Anterior cingulate cortex (tissue), 58 donors: ENCODE results near the gene CAMK2A.
A peak's percentile ranks its signal among the peaks of the same experiment; 100 is the strongest.

Source experiments
- DNase-seq, 58 donors: peaks; one replicate each; lab custom pipeline; 2025; lab: John Stamatoyannopoulos, UW

Gene CAMK2A

DNA sequence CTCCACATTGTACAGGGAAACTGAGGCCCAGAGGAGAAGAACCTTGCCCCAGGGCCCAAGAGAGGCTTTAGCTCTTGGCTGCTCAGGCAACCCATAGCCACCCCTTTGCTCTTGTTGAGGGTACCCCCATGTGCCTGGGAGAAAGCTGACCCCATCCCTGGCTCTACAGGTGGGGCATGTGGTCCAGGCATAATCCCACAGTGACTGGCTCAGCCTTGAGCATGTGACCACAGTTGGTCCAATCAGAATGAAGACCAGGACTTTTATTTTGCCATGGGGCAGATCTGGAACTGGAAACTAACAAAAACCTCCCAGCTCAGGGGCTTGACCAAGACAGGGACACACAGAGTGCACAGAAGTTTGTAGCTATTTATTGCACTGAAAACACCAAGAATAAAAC, 70.4 kb downstream of the CAMK2A start:
- no peak for DNase-seq

DNA sequence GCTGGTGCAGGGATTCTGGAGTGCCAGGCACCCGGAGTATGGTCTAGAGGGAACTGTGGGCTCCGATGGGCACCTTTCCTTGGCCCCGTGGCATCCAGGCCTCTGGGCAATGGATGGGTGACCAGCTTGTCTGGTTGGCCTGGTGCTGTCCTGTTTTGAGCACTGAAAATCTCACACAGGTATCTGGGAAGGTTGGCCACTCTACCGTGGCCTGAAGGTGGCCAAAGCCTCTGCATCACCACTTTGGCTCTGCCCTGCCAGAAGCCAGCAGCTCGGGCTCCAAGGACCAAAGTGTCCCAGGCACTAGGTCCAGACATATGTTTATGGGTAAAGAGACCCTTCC, 70.9 kb downstream of the CAMK2A start:
- DNase-seq, result no peak

DNA sequence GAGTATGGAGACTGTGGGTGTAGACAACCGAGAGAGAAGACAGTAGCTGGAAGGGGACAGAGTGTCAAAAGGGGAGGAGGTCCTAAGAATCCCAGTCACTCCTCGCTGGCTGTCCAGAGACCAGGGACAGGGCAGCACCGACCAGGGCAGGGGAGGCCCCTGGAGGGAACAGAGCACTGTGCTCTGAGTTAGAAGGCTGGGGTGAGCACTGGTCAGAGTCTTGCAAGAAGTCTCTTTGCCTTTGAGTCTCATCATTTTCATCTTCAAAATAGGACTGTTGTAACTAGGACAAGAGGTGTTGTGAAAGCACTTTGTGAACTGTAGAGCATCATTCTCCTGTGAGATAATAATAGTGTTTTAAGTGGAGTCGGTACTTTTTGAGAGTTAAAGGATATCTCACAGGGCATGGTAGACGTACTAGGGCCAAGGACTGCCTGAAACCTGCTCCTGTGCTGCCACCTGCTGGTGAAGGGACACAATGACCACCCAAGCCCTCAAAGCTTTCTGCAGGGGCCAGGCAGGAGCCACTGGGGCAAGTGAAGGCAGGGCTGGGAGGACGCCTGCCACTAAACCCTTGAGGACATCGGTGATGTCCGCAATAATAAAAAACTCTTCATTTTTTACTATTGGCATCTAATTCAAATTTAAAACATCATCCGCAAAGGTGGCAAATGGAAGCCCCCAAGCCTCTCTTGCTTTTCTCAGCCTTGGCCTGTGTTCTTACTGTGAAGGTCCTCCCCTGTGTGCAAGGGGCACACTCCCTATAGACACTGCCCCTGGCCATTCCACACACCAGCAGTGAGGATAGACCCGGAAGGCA, 71.5 kb downstream of the CAMK2A start:
- peak in 56 of 58 donors; percentile 7 to 88 (median 68) for DNase-seq

DNA sequence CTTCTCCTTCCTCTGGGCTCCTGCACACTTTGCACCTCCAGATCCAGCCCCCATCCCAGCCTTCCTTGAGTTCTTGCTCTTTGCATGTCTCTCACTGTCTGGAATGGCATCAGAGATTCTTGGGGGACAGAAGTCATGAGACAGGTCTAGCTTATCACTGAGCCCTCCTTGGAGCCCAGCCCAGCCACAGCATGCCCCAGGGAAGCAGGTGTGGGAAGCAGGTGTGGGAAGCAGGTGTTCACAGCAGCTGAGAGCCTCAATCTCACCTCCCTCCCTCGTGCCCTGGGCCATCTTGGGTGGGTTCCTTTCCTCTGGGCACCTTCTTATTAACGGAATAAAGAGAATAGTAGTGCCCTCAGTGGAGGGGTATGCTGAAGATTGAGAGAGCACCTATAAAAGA, 72.5 kb downstream of the CAMK2A start:
- no peak for DNase-seq

DNA sequence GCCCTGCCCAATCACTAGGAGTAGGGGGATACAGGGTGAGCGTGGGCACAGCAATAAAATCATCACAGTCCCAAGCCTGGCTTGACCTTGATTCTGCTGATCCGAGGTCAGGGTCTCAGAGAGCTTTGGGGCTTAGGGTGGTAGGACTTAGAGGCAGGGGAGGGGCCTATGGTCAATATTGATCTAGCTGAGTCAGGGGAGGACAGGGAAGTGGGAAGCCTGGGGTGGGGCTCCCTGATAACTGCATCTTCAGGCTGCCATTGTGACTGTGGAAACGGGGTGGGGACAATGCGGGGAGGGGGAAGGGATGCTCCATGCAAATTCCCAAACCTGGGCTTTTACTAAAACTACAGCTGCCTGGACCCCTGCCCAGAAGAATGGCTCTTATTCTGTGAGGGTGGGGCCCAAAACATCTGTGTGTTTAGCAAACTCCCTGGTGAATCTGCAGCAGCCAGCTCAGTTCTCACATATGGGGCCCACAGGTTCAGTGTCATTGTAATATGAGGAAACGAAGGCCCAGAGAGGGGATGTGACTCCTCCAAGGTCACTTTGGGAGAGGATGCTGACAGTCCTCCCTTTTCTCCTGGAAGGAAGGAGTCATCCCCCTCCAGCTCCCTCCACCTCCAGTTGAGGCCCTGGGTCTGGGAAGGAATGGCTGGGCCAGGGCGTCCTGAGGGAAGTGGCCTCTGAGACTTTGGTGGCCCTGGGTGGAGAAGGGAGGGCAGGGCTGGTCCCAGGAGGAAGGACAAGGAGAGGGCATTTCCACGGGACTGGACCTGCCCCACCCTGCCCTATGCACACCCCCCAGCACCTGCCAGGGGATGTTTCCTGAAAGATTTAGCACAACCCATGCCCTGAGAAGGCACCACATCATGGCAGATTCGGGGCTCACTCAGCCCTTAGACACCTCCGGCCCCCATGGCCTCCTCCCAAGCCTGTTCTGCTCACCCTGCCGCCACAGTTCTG, 73.3 kb downstream of the CAMK2A start:
- no peak for DNase-seq

DNA sequence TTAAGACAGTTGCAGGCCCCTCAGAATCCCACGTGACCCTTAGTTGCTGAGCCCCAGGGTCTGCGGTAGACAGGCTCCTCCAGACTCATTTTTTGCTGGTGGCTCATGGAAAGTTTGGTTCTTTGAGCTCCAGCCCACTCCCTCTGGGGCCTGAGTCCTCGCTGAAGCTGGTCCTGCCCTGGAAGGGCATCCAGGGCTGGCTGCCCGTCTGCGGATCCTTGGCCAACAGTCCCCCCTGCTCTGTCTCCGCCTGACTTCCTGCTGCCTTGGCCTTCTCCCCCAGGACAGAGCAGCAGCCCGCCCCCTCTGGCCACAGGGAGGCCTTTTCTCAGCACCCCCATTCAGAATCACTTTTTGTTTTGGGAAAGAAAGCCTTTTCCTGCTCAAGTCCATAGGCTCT, 75.3 kb downstream of the CAMK2A start:
- DNase-seq, result no peak

DNA sequence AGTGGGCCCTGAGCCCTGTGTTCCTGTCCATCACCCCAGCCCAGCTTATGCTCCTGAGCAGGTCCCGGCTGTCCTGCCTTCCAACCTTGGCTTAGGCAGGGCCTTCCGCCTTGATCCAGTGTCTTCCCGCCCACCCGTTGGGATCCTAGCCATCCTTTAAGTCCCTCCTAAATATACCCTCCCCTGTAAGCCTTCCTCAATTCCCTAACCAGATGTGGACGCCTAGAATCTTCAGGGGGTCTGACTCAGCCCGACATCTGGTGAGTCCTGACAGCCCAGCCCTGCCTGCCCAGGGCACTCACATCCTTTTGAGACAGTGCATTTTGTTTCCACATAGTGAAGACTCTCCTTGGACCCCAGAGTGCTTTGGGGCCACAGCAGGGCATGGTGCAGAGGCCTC, 76.0 kb downstream of the CAMK2A start:
- DNase-seq, result no peak

DNA sequence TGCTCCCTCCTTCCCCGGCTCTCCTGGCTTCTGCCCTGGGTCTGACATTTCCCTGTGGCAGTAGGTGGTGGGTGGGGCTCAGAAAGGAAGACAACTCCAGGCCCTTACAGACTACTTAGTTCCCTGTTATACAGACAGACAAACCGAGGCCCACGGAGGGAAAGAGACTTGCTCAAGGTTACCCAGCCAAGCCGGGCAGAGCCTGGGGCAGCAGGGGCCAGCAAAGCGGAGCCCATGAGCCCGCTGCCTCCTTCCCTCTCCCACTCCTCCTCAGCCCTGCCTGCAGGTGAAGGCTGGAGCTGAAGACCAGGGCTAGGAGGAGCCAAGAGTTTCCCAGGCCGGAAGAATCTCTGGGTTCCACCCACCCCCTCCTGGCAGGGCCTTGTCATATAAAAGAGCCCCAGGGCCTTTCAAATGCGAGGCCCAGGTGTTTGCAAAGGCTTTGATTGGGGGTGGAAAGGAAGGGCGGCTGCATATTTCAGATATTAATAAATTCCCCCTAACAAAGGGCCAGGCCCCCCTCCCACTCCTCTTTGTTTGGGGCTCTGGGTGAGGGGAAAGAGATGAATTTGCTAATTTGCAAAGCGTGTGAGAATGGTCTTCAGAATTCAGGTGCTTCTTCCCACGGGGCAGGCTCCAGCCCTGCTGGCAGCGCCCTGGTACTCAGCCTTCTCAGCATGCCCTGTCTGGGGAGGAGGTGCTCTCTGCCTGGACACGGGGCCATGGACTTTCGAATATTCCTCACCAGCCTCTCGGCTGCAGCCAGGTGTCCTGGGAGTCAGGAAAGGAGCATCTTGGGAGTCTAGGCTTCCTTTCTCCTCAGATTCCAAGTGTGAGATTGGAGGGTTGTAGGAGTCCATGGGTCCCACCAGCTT, 78.2 kb downstream of the CAMK2A start:
- DNase-seq, result no peak

DNA sequence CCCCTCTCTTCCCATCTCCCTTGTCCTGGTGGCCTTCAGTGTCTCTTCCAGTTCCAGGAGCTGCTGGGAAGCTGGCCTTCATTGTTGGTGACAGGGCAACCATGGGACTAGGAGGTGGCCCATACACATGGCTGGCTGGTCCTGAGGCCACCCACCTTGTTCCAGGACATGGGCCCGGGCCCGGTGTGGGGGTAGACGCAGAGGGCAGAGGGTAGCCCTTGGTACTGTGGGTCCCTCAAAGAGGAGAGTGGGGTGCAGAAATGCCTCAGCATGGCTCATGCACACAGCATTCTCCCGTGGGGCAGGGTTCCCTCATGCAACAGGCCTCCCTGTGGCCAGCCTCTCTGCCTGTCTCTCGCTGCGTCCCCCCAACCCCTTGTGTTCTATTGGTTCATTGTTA, 78.9 kb downstream of the CAMK2A start:
- DNase-seq, result no peak

DNA sequence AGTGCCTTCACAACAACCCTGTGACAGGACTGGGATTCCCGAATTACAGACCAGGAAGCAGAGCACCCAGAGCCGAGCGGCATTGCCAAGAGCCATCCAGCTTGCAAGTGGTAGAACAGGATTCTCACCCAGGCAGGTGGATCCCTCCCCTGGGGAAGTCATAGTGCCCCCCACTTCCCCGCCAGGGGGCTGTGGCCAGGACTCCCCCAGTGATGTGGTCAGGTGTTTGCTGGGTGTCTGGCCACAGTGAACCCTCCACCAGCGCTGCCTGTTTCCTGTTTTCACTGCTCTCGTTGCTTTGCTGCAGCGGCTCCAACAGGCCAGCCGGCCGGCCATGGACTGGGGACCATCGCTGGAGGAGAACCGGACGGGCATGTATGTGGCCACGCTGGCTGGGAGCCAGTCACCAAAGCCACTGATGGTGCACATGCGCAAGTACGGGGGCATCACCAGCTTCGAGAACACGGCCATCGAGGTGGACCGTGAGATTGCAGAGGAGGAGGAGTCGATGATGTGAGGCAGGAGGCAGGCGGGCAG, 80.4 kb downstream of the CAMK2A start:
- peak in 2 of 58 donors; percentile 9 to 32 for DNase-seq

DNA sequence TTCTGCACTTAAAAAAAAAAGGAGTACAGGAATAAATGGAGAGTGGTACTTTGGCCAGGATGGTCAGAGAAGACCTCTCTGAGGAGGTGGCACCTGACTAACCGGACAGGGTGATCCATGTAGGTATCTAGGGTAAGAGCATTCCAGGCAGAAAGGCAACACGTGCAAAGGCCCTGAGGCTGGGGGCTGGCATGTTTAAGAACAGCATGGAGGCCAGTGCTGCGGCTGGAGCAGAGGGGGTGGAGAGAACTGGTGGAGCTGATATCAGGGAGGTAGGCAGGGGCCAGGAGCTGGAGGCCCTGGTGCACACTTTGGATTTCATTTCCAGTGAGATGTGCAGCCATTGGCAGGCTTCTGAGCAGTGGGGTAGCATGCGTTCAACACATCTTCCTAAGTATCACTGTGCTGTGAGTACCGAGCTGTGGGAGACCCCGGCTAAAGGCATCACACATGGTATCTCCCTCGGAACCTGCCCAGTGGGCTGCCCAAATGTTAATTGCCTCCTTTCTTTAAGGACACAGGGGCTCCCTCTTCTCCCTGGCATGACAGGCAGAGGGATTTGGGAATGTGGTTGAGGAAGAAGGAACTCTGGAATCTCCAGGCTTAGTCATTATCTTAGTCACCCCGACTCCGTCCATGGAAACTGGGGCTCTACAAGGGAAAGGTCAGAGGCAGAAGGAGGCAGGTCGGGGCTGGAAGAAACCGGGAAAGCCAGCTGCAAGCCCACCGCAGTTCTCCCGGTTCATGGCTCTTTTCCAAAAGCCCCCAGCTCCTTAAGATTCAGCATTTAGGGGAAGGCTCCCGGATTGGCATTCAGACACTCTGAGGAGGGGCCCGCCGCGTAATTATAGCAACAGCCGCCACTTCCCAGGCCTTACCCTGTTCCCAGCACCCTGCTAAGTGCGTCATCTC, 81.1 kb downstream of the CAMK2A start:
- no peak for DNase-seq

DNA sequence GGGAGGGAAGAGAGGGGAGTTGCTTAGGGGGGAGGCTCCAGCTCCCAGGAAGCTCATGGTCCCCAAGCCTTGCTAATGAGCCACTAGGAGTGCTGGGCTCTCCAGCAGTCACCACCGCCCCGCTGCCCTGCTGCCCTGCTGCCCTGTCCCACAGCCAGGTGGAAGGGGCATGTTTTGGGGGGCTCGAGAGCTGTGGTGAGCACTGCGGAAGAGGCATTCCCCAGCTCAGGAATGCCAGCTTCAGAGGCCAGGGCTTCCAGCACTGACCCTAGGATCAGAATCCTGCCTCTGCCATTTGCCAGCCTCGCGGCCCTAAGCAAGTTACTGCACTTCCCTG, 82.8 kb downstream of the CAMK2A start:
- DNase-seq, result no peak

DNA sequence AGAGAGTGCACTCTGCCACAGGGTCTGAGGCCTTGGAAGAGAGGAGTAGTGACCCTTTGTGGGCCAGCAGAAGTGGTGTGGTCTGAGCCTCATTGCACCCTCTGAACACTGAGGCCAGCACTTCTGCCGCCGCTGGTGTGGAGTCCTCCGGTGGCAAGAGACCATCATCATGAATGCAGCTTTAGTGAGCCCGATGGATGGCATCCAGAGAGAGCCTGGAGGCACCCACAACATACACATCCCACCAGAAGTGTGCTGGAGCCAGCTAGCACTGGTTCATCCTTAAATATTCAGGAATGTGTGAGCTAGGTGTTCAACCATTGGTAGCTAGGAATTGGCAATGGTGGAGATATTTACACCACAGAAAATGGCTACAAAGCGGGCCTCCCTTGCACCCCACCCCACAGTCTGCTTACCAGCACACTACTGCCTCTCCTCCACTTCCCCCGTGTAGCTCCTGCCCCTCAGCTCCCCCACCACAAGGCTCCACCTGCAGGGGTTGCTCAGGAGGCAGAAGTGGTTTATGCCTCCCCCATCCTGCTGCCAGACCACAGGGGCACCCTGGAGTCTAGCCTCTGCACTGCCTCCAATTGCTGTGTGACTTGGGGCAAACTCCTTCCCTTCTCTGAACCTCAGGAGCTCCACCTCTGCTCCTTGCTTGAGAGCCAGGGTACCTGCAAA, 83.3 kb downstream of the CAMK2A start:
- no peak for DNase-seq

DNA sequence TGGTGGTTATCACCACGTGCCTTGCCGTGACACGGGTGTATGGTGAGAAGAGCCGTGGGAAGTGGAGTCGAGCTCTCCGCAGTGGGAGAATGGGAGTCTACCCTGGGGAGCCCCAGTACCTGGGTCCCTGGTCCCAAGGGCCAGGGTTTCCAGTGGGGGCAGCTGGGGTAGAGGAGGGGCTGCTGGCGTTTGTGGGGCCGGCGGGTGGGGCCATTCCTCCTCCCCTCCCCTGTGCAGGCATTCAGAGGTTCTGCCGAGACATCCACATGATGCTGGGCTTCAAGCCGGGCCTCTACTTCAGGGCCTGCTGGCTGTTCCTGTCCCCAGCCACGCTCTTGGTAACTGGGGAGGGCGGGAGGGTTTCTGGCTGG, 85.0 kb downstream of the CAMK2A start:
- DNase-seq, result no peak

DNA sequence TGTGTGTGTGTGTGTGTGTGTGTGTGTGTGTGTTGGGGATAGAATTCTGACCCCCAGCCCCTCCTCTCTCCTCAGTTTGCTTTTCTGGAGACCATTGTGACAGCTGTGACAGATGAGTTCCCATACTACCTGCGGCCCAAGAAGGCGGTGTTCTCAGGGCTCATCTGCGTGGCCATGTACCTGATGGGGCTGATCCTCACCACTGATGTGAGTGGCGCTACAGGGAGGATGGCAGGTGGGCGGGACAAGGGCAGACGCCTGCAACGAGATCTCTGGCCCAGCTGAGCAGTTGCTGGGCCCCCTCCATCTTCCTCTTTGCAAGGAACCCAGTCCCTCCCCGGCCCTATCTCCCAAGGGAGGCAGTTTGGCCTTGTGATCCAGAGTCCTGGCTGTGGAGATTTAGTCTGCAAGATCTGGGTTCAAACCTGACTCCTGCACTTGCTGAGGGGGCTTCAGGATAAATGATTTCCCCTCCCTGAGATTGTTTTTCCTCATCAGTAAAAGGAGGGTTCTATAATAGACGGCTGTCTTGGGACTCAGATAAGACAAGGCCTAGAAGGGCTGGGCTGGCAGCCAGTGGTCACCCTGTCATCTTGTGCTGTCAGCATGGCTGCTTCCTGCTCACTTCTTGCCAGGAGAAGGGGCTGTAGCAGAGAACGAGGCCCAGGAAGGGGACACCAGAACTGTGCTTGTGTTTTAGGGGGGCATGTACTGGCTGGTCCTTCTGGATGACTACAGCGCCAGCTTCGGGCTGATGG, 85.6 kb downstream of the CAMK2A start:
- no peak for DNase-seq

DNA sequence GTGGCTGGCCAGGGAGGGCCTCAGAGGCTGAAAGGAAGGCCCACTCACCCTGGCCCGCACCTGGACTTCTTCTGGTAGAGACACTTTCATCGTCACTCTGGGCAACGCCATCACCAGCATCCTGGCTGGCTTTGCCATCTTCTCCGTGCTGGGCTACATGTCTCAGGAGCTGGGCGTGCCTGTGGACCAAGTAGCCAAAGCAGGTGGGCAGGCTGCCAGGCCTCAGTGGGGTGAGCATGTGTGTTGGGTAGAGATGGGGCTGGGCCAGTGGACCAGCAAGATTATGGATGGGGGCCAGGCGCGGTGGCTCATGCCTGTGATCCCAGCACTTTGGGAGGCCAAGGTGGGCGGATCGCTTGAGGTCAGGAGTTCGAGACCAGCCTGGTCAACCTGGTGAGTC, 87.1 kb downstream of the CAMK2A start:
- no peak for DNase-seq

DNA sequence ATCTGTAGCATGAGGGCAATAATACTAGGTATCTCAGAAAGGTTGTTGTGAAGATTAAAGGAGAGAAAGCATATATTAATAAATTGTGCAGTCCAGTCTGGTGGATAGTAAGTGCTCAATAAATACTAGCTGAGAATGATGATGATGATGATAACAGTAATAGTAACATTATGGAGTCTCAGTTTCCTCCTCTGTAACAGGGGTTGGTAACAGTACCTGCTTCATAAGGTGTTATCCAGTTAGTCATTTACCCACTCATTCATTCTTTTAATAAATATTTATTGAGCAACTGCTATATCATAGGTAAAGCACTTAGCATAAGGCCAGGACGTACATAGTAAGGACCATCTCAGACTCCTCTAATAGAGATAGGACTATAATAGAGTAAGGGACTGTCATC, 92.1 kb downstream of the CAMK2A start:
- no peak for DNase-seq

DNA sequence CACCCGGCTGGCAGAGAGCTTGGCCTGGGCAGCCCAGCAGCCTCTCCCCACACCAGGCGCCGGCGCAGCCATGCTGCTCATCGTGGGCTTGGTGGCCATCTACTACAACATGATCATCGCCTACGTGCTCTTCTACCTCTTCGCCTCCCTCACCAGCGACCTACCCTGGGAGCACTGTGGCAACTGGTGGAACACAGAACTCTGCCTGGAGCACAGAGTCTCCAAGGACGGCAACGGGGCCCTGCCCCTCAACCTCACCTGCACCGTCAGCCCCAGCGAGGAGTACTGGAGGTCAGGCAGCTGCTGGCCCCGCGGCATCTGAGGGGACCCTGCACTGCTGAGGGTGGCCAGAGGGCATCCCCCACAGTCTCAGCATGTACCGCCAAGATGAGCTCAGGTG, 92.6 kb downstream of the CAMK2A start:
- DNase-seq, result no peak
